Kidney tubule cell (primary cell): ENCODE measurements around the gene PRSS1.
"Not testable (repeated sequence)": the region's sequence is repeated elsewhere in the genome, so short reads cannot be mapped to it uniquely, and the experiment has no call there.

Experiments
- DNase-seq: peaks from one replicate; pipeline ENCODE4 v3.0.0-alpha.2; 2018; ENCODE audit warnings: low spot score

Gene PRSS1

GRCh38 chr7:142749218-142749993, at the start of gene PRSS1:
TSS of gene PRSS1 (plus strand) at chr7:142749472. CDS start at chr7:142749485, 13 bp downstream.
- peak; percentile 32 for DNase-seq

DNA sequence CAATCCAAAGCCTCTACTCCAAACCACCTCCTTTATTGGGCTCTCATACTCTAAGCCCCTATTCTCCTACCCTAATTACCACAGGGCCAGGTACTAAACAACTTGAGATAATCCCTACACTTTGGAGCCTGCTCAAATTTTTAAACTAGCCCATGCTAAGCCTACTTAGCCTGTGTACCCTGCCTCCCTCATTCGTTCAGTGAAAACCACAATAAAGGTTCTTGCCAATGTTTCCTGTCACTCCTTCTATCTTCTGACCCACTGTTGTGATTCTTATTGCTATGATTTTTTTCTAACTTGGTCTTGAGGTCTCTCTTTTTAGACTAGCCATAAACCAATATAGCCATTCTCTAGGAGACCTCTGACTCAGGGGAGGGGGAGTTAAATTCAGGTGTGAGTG, 48.3 kb upstream of the PRSS1 start:
- not testable (repeated sequence) for DNase-seq

DNA sequence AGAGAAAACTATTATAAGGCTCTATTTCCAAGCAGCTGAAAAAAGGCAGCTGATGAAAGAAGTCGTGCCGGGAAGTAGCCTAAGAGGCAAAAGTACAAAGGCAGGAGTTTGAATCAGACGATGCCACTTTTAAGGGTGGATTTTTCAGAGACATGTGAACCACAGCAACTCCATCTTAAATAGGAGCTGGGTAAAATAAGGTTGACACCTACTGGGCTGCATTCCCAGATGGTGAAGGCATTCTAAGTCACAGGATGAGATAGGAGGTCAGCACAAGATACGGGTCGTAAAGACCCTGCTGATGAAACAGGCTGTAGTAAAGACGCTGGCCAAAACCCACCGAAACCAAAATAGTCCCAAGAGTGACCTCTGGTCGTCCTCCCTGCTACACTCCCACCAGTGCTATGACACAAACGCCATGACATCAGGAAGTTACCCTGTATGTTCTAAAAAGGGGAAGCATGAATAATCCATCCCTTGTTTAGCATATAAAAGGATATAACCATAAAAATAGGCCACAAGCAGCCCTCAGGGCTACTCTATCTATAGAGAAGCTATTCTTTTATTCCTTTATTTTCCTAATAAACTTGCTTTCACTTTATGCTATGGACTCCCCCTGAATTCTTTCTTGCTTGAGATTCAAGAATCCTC, 45.5 kb upstream of the PRSS1 start:
- DNase-seq = no peak

DNA sequence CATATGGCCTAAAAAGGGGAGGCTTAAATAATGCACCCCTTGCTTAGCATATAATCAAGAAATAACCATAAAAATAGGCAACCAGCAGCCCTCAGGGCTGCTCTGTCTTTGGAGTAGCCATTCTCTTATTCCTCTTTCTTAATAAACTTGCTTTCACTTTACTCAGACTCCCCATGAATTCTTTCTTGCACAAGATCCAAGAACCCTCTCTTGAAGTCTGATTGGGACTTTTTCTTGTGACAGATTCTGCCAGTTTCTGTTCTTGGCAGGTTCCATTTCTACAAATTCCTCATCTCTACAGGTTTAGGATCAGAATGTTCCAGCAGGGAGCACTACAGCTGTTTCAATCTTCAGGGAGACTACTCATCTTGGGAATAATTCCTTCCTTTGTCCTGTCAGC, 40.5 kb upstream of the PRSS1 start:
- not testable (repeated sequence) for DNase-seq

GRCh38 chr7:142709921-142710320, 39.4 kb upstream of the PRSS1 start:
- DNase-seq = no peak

DNA sequence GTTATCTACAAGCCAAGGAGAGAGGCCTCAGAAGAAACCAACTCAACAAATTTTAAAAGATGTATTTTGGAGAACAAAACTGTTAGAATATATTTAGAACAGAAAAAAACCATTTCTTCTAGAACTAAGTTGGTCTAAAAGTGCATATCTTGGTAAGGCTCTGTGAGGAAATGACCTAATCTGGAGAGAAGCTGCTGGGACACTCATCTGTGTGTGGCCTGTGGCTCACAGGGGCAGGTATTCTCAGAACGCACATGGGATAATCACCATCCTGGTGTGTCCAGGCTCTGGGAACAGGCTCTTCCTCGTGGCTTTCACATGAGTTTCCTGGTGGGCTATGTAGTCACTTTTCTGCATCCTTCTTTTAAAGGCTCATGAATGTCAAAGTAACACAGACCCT, 38.1 kb upstream of the PRSS1 start:
- DNase-seq = peak; percentile 5

GRCh38 chr7:142711746-142712616, 37.3 kb upstream of the PRSS1 start:
- peak; percentile 29 for DNase-seq

DNA sequence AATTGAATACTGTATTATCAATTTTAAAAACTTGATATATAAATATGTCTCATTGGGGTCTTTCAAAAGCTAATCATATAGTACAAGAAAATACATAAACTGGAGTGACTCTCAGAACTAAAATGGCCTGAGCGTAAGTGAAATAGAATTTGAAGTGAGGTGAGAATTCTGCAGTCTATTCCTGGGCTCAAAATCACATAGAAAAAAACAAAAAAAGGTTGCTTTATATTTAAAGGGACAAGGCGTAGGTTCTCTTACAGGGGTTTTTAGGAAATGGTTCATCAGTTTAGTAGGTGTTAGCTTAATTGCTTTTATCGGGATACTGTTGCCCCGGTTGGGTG, 36.7 kb upstream of the PRSS1 start:
- DNase-seq = no peak

DNA sequence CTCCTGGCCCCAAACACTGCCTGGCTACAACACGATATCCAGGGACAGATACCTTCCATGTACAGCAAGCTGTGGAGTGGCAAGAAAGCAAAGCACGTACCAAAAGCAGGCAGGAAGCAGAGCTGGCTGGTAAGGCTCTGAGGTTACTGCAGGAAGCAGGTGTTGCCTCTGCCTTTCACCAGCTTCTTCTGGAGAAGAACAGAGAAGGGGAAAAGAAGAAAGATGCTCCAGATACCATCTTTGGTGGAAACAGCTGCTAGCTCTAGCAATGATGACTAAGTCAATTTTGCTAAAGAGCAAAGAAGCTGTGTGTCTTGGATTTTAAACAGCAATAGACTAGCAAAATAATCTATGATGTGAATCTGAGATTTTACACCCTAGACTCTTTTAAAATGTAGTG, 34.9 kb upstream of the PRSS1 start:
- no peak for DNase-seq

DNA sequence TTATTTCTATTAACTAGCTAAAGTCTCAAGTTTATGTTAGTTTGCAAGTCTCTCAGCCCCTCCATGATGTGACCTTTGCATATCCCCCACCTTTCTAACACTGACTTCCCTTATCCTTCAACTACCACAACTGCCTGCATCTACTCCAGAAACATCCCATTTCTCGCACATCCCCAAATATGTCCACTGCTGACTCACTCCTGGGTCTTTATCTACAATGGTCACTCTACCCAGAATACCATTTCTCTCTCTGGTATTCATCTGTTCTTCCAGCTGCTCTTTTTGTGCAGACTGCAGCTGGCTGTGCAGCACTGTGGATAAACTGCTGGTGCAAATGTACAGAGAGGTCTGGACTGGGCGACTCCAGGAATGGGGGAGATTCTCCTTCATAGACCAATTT, 32.7 kb upstream of the PRSS1 start:
- DNase-seq = no peak

- DNase-seq = no peak
These were observed 31.8 kb upstream of the PRSS1 start for GRCh38 chr7:142717453-142717852.

DNA sequence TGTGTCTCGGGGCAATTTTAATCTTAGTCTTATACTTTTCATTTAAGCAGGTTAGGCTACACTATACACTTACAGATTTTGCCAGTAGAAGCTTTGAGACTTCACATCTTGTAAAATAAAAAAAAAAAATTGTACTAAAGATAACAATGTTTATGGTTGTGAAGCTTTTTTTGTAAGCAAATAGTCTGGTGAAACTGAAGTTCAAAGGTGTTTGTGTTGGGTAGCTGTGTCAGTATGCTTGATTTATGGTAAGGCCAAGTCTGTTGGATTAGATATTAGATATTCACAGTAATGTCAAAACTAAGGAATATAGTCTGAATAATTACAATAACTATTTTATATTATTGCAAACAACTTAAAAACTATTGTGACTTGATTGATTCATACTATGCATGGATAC, 31.0 kb upstream of the PRSS1 start:
- no peak for DNase-seq

DNA sequence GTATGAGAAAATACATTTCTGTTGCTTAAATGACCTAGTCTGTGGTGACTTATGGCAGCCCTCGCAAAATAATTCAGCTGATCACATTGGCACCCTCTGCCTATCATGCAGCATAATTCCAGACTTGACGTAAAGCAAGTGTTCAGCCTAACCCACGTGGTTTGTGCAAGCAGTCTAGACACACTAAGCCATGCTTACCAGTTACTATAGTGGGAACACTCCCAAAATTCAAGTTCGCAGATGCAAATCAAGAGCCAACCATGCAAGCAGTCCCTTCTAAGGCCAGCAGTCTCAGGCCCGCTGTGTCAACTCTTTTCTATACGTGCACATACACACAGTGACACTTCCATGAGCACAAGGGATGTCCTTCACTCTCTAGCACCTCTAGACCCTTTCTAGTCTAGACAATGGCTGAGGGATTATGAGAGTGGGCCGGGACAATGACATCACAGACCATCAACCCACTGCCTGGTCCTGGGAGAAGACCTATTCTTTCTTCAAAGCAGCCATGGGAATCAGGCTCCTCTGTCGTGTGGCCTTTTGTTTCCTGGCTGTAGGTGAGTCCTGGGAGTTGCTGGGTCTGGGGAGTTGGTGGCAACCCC, 29.0 kb upstream of the PRSS1 start:
- no peak for DNase-seq

GRCh38 chr7:142720986-142721385, 28.3 kb upstream of the PRSS1 start:
- no peak for DNase-seq

GRCh38 chr7:142722248-142722794, 27.0 kb upstream of the PRSS1 start:
- DNase-seq = no peak

DNA sequence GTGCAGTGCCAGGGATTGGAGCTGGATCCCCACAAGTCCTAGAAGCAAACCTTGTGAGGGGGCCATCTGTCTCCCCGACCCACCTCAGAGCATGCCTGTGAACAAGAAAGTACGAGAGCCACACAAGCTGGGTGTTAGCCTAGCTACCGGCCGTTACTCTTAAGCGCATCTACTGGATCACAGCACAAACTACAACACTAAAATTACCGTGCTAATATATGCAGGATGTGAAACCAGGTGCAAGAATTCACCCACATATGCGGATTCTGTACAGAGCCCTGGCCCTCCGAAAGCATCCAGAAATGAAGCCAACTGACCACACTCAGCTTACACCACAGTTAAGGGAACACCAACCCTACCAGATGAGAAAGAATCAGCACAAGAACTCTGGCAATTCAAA, 16.0 kb upstream of the PRSS1 start:
- DNase-seq = no peak

GRCh38 chr7:142739923-142740492, 9.3 kb upstream of the PRSS1 start:
- no peak for DNase-seq

GRCh38 chr7:142740786-142741185, 8.5 kb upstream of the PRSS1 start:
- DNase-seq = no peak

DNA sequence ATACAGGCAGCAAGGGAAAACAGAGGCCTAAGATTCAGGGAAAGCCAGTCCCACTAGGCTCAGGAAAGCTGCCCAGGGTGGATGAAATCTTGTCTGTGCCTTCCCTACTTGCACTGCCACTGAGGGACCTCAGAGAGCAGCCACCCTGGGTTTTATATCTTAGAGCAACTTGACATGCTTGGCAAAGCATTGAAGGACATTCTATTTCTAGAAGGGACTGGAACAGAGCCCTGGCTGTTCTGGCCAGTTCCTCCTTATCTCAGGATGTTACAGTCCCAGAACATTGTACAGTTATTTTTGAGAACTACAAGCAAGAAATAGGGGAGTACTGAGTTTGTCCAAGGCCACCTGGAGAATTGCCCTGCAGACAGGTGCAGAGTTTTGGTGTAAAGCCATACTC, 7.3 kb upstream of the PRSS1 start:
- not testable (repeated sequence) for DNase-seq

DNA sequence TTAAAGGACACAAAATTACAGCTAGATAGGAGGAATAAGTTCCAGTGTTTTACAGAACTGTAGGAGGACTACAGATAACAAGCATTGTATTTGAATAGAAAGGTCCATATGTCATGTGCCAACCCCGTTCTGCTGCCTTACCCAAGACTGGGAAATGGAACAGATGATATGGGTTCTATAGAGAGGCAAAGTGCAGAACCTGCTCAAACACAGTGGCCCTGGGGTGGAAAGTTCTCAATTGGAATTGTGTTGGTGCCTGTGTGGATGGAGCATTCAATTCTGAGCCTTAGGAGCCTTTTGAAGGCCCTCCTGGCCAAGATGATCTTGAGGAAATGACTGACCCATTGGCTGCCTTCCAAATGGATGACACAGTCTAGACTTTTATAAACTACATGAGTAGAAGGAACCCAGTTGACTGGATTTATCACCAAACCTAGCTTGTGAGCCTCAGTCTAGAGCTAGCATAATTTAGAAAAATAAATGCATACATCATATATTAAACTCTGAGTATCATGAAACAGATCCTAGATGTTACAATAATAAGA, 4.1 kb upstream of the PRSS1 start:
- peak; percentile 40 for DNase-seq

GRCh38 chr7:142745745-142746144, 3.5 kb upstream of the PRSS1 start:
- no peak for DNase-seq

GRCh38 chr7:142746264-142746663, 3.0 kb upstream of the PRSS1 start:
- no peak for DNase-seq
